GM13976 (cell line): ENCODE data around the gene PRSS21.

ENCODE experiments used
- DNase-seq: peaks from one replicate; pipeline ENCODE4 v3.0.0; 2012; ENCODE audit warnings: low spot score
- CTCF ChIP-seq: IDR thresholded peaks from 2 replicates; pipeline ENCODE4 v1.5.1; 2012; ENCODE audit warnings: borderline replicate concordance, mild to moderate bottlenecking; ENCODE audit not compliant: insufficient read depth; ENCODE audit errors: extremely low read depth, missing control alignments, control extremely low read depth
- in situ Hi-C: fragments of 300-500 bp; cut with MboI; formaldehyde crosslinking; loops from one replicate; pipeline ENCODE4 v1.12.0; 2022; ENCODE audit warnings: low sequenced_read_pairs, mixed read lengths, inconsistent platforms; ENCODE audit not compliant: unreplicated experiment

PRSS21 gene

DNA sequence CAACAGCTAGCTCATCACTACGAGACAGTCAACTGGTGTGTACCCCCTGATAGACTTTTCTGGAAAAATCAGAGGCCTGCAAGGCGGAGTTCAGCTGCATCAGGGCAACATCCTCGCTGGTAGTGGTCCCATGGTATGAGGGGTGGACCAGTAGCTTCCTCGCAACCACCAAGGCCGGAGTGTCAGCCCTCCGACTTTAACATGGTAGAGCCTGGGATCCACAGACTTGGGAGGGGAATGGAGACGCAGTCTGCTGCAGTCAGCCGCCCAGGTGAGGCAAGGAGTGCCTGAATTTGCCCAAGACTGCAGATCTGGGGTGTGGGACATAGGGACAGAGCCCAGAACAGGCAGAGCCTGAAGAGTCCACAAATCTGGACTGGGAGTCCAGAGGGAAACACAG, 26.5 kb downstream of the PRSS21 start:
- DNase-seq = no peak
- TF ChIP-seq CTCF = no peak
- in situ Hi-C loops = no loop called here

GRCh38 chr16:2845116-2845515, 28.1 kb downstream of the PRSS21 start:
- no peak for DNase-seq
- TF ChIP-seq CTCF = no peak
- in situ Hi-C loops = no loop called here

- no peak for DNase-seq
- no peak for TF ChIP-seq CTCF
- in situ Hi-C loops = no loop called here
Measured at GRCh38 chr16:2846511-2847310, 29.7 kb downstream of the PRSS21 start.

- no peak for TF ChIP-seq CTCF
- in situ Hi-C loops = no loop called here
- no peak for DNase-seq
Measured at GRCh38 chr16:2848933-2849725, 32.1 kb downstream of the PRSS21 start.

- in situ Hi-C loops = no loop called here
- DNase-seq = peak; percentile 30
- no peak for TF ChIP-seq CTCF
Measured at GRCh38 chr16:2852003-2852730, 35.1 kb downstream of the PRSS21 start.

DNA sequence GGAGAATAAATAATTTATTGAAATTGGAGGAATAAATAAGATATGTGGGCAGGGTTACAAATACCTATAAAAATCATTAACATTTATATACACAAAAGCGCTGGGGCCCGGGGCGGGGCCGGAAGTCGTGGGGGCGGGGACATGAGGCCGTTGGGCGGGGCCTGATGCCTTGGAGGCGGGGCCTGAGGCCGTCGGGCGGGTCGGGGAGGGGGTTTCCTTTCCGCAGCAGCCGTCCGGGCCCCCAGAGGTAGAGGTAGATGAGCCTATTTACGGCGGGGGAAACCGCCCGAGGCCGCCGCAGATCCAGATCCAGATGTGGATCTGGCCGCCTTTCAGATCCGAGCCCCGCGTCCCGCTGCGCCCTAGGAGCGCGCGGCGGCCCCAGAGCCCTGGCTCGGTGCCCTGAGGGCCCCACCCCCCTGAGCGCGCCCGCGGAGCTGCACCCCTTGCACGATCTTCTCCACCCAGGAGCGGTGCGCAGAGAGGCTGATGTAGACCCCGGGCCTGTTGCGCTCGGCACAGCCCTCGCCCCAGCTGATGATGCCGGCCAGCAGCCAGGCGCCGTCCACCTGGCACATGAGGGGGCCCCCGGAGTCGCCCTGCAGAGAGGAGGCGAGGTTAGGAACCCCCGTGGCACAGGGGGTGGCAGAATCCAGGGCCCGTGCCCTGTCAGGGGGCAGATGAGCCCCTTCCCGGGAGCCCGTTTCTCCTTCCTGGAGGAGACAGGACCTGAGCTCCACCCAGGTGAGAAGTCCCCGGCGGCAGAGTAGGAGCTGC, 35.9 kb downstream of the PRSS21 start:
- no peak for TF ChIP-seq CTCF
- in situ Hi-C loops = no loop called here
- DNase-seq = peak; percentile 10
